BE2C (cell line): ENCODE measurements around the gene ATG101.

Experiments used
- DNase-seq: peaks from one replicate; pipeline ENCODE4 v3.0.0-alpha.2; 2020
- H3K27me3 ChIP-seq: fragments of 250-450 bp; sonication (Bioruptor Pico); 2 replicates; pipeline ENCODE4 v1.5.1; 2020; ENCODE audit warnings: mild to moderate bottlenecking
- H3K36me3 ChIP-seq: fragments of 250-450 bp; sonication (Bioruptor Pico); 2 replicates; pipeline ENCODE4 v1.5.1; 2020; ENCODE audit warnings: mild to moderate bottlenecking
- H3K4me1 ChIP-seq: fragments of 250-450 bp; sonication (Bioruptor Pico); 2 replicates; pipeline ENCODE4 v1.5.1; 2020
- H3K4me3 ChIP-seq: 2 replicates; pipeline ENCODE4 v1.5.1; 2011; ENCODE audit warnings: low read depth, low read length
- H3K9me3 ChIP-seq: fragments of 250-450 bp; sonication (Bioruptor Pico); 2 replicates; pipeline ENCODE4 v1.5.1; 2020
- CTCF ChIP-seq: IDR thresholded peaks from 2 replicates; pipeline ENCODE4 v1.5.1; 2012; ENCODE audit warnings: mild to moderate bottlenecking, low read depth, low read length

ATG101 gene

GRCh38 chr12:52119398-52120254 is 49.8 kb downstream of the ATG101 start:
- no peaks in the 10 kb centered on the region for H3K36me3 ChIP-seq
- H3K27me3 ChIP-seq, result no peaks in the 10 kb centered on the region; the same call in 1 of the 2 replicates
- H3K4me3 ChIP-seq, result no peak overlapping the region
- peaks cover 4% of the 10 kb centered on the region for H3K4me1 ChIP-seq
- H3K9me3 ChIP-seq, result no peaks in the 10 kb centered on the region
- DNase-seq, result no peak
- TF ChIP-seq CTCF, result peak; percentile 58

GRCh38 chr12:52120951-52121823 is 51.4 kb downstream of the ATG101 start:
- H3K9me3 ChIP-seq, result no peaks in the 10 kb centered on the region
- DNase-seq, result no peak
- no peaks in the 10 kb centered on the region for H3K27me3 ChIP-seq
- H3K4me3 ChIP-seq, result no peak overlapping the region
- H3K36me3 ChIP-seq, result no peaks in the 10 kb centered on the region
- H3K4me1 ChIP-seq, result peaks cover 15% of the 10 kb centered on the region
- TF ChIP-seq CTCF, result no peak

GRCh38 chr12:52121824-52122539 is 52.2 kb downstream of the ATG101 start:
- peak; percentile 85 for DNase-seq
- TF ChIP-seq CTCF, result peak; percentile 81
- no peaks in the 10 kb centered on the region for H3K27me3 ChIP-seq
- no peak overlapping the region for H3K4me3 ChIP-seq
- no peaks in the 10 kb centered on the region for H3K36me3 ChIP-seq
- H3K4me1 ChIP-seq, result peaks cover 23% of the 10 kb centered on the region
- H3K9me3 ChIP-seq, result no peaks in the 10 kb centered on the region

- H3K4me3 ChIP-seq, result no peak overlapping the region
Observed at GRCh38 chr12:52122540-52122871, 52.7 kb downstream of the ATG101 start.

GRCh38 chr12:52122904-52123303 is 53.1 kb downstream of the ATG101 start:
- peaks cover 24% of the 10 kb centered on the region for H3K4me1 ChIP-seq
- no peak for DNase-seq
- H3K4me3 ChIP-seq, result no peak overlapping the region
- H3K27me3 ChIP-seq, result no peaks in the 10 kb centered on the region
- H3K9me3 ChIP-seq, result no peaks in the 10 kb centered on the region
- H3K36me3 ChIP-seq, result no peaks in the 10 kb centered on the region
- TF ChIP-seq CTCF, result no peak

More at GRCh38 chr12:52122540-52122871, 52.7 kb downstream of the ATG101 start:
- Histone ChIP-seq H3K27me3 (no peaks in the 10 kb centered on the region), H3K9me3 (no peaks in the 10 kb centered on the region), H3K36me3 (no peaks in the 10 kb centered on the region), H3K4me1 (peaks cover 24% of the 10 kb centered on the region)
- no peak for DNase-seq
- no peak for TF ChIP-seq CTCF
